Measurements from ENCODE around the gene ZBTB45. TPM values are rescaled to one million over a fixed set of nuclear protein-coding genes. Genes with fewer than 3 reads are reported as not detected.
A peak's percentile ranks its signal among the peaks of the same experiment; 100 is the strongest.

The ZBTB45 gene
- polyA plus RNA-seq, 1 donor from 2014 or later = 6.8 TPM

GRCh38 chr19:58544591-58545285 is 25.1 kb upstream of the ZBTB45 start:
- Histone ChIP-seq H3K4me3 (ENCODE audit: low read length) (peak overlapping the region; percentile 96), H3K4me2 (ENCODE audit: low read length) (peak overlapping the region; percentile 72), H3K27ac (ENCODE audit: low read length) (peak overlapping the region; percentile 77), H4K20me1 (ENCODE audit: insufficient read depth) (peaks cover 39% of the 10 kb centered on the region), H3K79me2 (replicated peaks; ENCODE audit: insufficient read depth, low read length) (peaks cover 33% of the 10 kb centered on the region), H3K9ac (ENCODE audit: low read length) (peak overlapping the region; percentile 81), H3F3A (ENCODE audit: insufficient read depth, low read length, poor library complexity, severe bottlenecking) (no peaks in the 10 kb centered on the region), H3K9me2 (ENCODE audit: insufficient read depth, low read length) (no peaks in the 10 kb centered on the region), H3K36me3 (ENCODE audit: insufficient read depth, low read length) (no peaks in the 10 kb centered on the region), H3K9me3 (ENCODE audit: low read length) (no peaks in the 10 kb centered on the region), H2AFZ (ENCODE audit: low read depth, low read length) (no peak overlapping the region), H3K27me3 (ENCODE audit: insufficient read depth, low read depth, low read length) (peaks cover 4% of the 10 kb centered on the region)
- TF ChIP-seq, protein P1, sequence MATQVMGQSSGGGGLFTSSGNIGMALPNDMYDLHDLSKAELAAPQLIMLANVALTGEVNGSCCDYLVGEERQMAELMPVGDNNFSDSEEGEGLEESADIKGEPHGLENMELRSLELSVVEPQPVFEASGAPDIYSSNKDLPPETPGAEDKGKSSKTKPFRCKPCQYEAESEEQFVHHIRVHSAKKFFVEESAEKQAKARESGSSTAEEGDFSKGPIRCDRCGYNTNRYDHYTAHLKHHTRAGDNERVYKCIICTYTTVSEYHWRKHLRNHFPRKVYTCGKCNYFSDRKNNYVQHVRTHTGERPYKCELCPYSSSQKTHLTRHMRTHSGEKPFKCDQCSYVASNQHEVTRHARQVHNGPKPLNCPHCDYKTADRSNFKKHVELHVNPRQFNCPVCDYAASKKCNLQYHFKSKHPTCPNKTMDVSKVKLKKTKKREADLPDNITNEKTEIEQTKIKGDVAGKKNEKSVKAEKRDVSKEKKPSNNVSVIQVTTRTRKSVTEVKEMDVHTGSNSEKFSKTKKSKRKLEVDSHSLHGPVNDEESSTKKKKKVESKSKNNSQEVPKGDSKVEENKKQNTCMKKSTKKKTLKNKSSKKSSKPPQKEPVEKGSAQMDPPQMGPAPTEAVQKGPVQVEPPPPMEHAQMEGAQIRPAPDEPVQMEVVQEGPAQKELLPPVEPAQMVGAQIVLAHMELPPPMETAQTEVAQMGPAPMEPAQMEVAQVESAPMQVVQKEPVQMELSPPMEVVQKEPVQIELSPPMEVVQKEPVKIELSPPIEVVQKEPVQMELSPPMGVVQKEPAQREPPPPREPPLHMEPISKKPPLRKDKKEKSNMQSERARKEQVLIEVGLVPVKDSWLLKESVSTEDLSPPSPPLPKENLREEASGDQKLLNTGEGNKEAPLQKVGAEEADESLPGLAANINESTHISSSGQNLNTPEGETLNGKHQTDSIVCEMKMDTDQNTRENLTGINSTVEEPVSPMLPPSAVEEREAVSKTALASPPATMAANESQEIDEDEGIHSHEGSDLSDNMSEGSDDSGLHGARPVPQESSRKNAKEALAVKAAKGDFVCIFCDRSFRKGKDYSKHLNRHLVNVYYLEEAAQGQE (IDR thresholded peaks at IDR 0.05; ENCODE audit: borderline replicate concordance) = no peak
- TF ChIP-seq CTCF (IDR thresholded peaks at IDR 0.05; ENCODE audit: poor library complexity, severe bottlenecking) = peak; percentile 14

GRCh38 chr19:58543826-58544590 is 24.4 kb upstream of the ZBTB45 start, which contains the start of gene TRIM28:
TSS of gene TRIM28 (plus strand) at chr19:58544064. CDS start at chr19:58544758, 694 bp downstream.
- Histone ChIP-seq H3K4me2 (ENCODE audit: low read length) (peak within 1 kb of the TSS; percentile 71), H3K9me2 (ENCODE audit: insufficient read depth, low read length) (no peaks in the 10 kb centered on the region), H3F3A (ENCODE audit: insufficient read depth, low read length, poor library complexity, severe bottlenecking) (no peaks in the 10 kb centered on the region), H3K79me2 (replicated peaks; ENCODE audit: insufficient read depth, low read length) (peaks cover 33% of the 10 kb centered on the region), H3K9ac (ENCODE audit: low read length) (peak within 1 kb of the TSS; percentile 81), H3K27ac (ENCODE audit: low read length) (peak within 1 kb of the TSS; percentile 86), H3K27me3 (ENCODE audit: insufficient read depth, low read depth, low read length) (peaks cover 11% of the 10 kb centered on the region), H3K4me3 (ENCODE audit: low read length) (peak within 1 kb of the TSS; percentile 96), H3K9me3 (ENCODE audit: low read length) (no peaks in the 10 kb centered on the region), H3K36me3 (ENCODE audit: insufficient read depth, low read length) (no peaks in the 10 kb centered on the region), H2AFZ (ENCODE audit: low read depth, low read length) (peak within 1 kb of the TSS; percentile 53), H4K20me1 (ENCODE audit: insufficient read depth) (peaks cover 39% of the 10 kb centered on the region)
- peak; percentile 88 for TF ChIP-seq MXI1 (conservative IDR thresholded peaks at IDR 0.05; ENCODE audit: poor library complexity, severe bottlenecking)
- TF ChIP-seq, protein P1 (IDR thresholded peaks at IDR 0.05; ENCODE audit: borderline replicate concordance) = peak; percentile 86
- TF ChIP-seq EZH2 (IDR thresholded peaks at IDR 0.05; ENCODE audit: borderline replicate concordance, insufficient read depth, low read length, poor library complexity, severe bottlenecking) = no peak
- peak; percentile 28 for TF ChIP-seq SMC3 (conservative IDR thresholded peaks at IDR 0.05; ENCODE audit: poor library complexity)
- peak; percentile 86 for TF ChIP-seq TAF1 (IDR thresholded peaks at IDR 0.05; ENCODE audit: low read depth)
- peak; percentile 98 for TF ChIP-seq POLR2AphosphoS5 (IDR thresholded peaks at IDR 0.05)
- no peak for TF ChIP-seq CTCF (IDR thresholded peaks at IDR 0.05; ENCODE audit: poor library complexity, severe bottlenecking)
- peak; percentile 32 for TF ChIP-seq RAD21 (conservative IDR thresholded peaks at IDR 0.05)
- TF ChIP-seq EP300 (conservative IDR thresholded peaks at IDR 0.05; ENCODE audit: poor library complexity, severe bottlenecking) = peak; percentile 68

Data from neural cell (in vitro differentiated cells).